Measurements from ENCODE around the gene TBXAS1.

DNA sequence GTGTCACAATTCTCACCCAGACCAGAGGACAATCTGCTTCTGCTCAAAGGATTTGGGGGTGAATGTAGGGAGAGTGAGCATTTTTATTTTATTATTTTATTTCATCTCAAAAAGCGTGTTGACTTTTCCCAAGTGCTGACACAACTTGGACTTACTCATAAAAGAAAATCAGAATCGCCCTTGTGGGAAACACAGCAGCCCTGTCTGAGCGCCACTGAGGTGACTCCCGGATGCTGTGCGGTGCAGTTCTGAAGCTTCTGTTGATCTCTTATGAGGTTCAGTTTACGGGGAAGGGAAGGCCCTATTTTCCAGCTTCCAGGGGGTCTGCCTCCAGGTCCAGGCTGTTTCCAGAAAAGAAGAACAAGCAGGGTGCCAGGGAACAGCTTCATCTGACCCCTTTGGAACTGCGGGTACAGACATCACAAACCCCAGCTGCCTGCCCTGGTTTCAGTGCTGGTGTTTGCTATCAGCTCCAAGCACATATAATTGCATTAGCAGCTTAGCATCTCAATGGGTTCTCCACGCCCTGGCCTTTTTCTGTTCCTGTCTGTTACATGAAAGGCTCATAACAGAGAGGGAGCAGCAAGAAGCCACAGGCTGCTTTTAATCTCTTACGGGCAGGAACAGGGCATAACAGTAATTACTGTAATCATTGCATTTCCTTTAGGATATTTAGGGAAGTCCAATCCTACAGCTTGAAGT lies 181.3 kb downstream of the TBXAS1 start:
- TF ChIP-seq POLR2A (IDR thresholded peaks at IDR 0.05; ENCODE audit: low read length) (no peak), GATA1 (IDR thresholded peaks at IDR 0.05; ENCODE audit: low read depth, low read length) (no peak)

Measured in erythroblast (primary cell).